NCI-H446 treated with DMSO at 0.1 percent for 48 hours (cell line): Measurements from ENCODE around the gene NOS1AP.
A peak's percentile ranks its signal among the peaks of the same experiment; 100 is the strongest.

Experiments used
- DNase-seq: peaks from one replicate; lab custom pipeline; 2025; lab: John Stamatoyannopoulos, UW

Gene NOS1AP

DNA sequence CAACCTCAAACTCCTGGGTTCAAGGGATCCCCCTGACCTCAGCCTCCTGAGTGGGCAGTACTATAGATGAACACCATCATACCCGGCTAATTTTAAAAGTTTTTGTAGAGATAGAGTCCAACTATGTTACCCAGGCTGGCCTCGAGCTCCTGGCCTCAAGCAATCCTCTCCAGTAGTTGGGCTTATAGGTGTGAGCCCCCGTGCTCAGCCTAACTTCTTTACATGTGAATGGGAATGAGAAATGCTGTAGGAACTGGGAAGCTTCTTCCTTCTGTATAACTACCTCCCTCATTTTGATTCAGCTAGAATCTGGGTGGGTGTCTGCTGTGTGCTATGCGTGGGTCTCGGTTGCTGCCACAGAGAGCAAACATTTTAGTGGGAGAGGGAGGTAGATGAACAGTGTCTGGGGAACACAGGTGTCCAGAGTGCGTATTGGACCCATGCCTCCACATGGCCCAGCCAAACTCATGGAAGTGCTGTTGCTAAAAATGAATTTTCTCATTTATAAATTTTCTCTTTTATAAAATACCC lies 150.6 kb downstream of the NOS1AP start:
- DNase-seq: no peak

DNA sequence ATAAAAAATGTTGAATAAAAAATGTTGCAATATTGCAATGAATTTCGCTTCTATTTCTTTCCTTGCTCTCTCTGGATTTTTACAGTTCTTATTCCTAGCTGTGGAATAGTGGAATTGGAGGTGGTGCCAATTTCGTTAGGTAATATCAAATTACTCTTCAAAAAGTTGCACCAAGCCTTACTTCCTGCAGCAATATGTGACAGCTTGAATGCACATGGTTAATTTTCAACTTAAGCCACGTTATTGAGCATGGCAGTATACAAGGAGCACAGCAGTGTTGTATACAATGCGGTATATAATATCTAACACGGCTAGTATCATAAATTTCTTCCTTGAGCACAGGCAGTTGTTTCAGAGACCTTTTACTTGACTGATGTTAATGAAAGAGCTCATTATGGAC lies 152.5 kb downstream of the NOS1AP start:
- no peak for DNase-seq

DNA sequence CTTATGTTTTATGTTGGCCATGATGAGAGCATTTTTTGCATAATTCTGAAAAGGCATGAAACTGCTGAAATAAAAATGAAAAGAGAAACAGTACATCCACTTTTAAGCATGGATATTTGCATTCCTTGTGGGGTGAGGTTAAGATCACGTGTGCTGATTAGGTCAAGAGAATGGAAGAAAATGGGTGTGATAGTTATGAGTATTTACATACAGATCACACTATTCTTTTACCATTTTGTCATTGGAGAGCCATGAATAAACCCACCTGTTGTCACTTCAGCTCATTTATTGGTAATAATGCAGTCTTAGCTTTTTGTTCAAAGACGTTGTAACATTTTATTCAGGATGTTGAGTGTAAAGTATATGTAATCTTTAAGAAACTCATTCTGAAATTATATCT lies 153.2 kb downstream of the NOS1AP start:
- no peak for DNase-seq

DNA sequence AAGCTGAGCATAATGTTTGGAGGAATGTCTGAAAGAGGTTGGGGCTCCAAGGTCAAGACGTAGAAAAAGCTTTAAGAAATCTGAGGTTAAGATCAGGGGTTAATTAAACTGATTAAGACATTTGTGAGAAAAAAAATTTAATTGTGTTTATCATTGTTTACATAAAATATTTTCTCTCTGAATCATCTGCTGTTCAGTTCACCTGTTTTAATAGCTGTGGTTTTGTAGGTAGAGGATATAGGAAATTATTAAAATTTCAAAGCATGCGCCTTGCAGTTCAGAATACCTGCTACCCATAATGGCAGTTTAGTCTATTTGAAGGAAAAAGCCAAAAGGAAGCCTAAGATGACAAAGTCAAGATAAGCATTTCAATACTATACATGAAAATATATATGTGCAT lies 154.0 kb downstream of the NOS1AP start:
- DNase-seq: no peak

DNA sequence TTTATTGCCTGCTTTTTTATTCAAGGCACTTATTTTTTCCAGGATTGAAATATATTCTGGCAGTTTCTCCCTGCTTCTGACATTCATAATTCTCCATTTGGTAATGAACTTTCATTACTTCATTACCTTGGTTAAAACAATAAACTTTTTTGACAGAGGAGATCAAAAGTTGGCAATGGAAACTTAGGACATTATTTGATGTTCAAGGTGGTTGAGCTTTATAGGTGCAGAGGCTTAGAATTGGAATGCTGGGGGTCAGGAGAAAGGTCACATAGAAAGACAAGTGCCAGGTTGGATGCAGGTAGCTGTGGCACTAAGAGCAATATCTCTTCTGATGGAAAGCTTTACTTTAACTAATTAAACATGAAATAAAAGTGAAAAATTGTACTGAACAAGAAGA lies 154.8 kb downstream of the NOS1AP start:
- DNase-seq: no peak

DNA sequence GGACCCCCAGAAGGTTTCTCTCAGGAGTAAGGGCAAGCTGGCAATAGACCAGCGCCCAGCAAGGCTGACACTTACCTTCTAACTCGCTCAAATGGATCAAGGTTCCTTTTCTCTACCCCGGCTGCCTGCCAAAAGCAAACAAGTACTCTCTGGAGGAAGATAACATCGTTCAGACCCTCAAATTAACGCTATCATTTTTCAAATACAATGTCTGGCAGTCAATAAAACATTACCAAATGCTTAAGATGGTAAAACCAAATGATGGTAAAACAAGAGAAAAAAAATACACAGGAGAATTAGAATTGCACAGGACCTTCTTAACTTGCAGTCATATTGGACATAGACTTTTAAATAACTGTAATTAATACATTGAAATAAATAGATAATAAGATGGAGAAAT lies 159.1 kb downstream of the NOS1AP start:
- no peak for DNase-seq

DNA sequence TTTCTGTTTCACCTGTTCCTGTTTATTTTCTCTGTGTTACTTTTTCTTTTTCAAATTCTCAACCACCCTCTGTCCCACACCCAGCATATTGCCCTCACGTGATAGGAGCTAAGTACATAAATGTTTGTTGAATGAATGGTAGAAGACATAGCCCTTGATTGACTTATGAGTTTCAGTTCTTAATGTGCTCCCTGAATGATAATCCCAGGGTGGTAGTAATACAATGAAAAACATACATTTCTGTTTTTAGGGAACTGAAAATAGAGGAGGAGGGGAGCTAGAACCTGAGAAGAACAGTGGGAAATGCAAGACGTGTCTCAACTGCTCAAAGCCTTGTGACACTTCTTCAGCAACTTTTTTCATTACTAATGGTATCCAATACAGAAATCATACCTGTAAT lies 160.1 kb downstream of the NOS1AP start:
- no peak for DNase-seq

DNA sequence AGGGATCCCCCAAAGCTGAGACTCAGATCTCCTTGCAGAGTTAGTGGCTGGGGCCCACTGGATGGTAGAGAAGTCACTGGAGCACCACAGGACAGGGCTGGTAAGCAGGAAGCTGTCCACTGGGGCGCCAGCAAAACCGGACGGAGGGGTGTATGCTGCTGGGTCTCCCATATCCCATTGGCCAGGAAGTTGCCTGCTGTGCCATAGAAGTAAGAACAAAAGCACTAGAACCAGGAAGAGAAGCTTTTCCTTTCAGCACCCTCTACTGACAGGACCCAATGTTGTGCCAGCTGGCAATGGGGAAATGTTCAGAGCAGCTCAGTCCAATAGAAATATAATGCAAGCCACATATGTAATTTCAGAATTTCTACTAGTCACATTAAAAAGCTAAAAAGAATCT lies 160.6 kb downstream of the NOS1AP start:
- peak; percentile 23 for DNase-seq

DNA sequence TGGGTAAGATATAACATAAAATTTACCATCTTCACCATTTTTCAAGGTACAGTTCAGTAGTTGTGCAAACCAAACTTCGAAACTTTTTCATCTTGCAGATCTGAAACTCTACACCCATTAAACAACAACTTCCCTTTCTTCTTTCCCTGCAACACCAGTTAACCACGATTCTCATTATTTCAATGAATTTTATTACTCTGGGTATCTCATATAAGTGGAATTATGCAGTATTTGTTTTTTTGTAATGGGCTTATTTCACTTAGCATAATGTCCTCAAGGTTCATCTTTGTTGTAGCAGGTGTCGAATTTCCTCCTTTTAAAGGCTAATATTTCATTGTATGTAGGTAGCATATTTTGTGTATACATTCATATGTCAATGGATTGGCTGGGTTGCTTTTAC lies 161.0 kb downstream of the NOS1AP start:
- DNase-seq: no peak

DNA sequence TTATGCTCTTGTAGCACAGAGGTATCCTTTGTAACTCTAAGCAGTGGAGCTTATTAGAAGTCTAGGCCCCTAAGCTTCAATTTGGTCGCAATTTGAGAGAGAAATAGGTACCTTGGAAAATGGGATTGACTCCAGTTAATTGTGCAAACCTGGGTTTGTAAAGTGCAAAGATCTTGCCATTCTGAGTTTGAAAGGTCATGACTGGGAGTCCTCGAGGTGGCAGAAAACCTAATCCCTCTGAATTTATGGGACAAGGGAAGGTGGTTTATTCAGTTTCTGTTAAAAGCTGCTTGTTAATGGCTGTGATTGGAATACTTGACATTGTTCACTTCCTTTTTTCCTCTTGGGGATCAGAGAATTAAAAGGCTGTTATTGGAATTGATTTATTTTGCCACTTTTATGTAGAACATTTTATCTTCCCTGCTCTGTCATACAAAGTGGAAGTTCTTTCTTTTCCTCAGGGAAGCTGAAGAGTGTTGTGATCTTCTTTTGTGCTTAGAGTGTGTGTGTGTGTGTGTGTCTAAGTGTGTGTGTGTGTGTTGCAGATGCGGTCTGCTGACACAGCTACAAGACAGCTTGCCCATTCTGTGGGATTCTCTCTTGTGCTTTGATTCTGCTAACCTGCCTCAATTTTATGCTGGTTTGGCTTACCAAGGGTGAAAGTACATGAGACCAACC lies 162.7 kb downstream of the NOS1AP start:
- no peak for DNase-seq

DNA sequence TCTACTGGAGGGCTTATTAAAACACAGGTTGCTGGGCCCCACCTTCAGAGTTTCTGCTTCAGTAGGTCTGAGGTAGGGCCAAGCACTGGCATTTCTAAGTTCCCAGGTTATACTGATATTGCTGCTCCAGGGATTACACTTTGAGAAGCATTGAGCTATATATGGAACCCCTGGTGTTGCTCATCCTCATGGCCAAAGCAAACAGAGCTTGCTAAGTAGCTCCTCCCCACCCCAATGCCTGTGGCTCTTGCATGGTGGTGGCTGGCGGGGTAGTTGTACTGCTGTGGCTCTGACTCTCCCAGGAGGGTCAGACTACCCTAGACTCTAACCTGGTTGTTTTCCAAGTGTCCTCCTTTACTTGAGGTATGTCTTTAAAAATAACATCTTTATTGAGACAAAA lies 163.6 kb downstream of the NOS1AP start:
- DNase-seq: no peak

DNA sequence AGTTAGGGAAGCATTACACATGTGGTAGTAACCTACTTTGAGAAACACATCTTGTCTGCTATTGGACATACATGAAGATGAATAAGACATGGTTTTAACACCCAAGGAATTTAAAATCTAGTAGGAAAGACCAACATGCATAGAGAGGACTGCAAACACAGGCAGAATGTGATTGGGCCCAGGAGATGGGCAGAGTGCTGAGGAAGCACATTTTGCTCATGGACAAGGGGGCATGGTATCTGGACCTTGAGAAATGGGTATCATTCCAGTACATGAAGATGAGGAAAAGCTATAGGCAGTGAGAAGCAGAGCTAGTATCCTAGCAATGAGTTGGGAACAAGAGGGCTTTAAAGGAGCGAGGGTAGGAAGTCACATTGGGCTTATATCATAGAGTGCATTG lies 164.4 kb downstream of the NOS1AP start:
- no peak for DNase-seq

DNA sequence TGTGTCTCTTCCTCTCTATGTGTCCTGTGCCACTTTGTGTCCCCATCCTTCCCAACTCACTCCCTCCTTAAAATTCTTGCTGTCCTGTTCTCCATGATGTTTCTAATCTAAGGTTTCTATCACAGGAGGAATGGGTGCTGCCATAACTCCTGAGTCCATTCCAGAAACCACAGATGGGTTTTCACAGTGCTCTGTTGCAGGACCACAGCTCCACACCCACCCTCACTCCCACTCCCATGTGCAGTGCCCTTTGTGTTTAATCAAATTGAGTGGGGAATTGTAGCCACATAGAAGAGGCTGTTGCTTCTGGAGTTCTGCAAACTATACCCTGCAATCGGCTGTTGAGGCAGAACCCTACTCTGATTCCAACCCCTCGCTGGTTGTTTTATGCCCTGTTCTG lies 165.1 kb downstream of the NOS1AP start:
- DNase-seq: no peak

DNA sequence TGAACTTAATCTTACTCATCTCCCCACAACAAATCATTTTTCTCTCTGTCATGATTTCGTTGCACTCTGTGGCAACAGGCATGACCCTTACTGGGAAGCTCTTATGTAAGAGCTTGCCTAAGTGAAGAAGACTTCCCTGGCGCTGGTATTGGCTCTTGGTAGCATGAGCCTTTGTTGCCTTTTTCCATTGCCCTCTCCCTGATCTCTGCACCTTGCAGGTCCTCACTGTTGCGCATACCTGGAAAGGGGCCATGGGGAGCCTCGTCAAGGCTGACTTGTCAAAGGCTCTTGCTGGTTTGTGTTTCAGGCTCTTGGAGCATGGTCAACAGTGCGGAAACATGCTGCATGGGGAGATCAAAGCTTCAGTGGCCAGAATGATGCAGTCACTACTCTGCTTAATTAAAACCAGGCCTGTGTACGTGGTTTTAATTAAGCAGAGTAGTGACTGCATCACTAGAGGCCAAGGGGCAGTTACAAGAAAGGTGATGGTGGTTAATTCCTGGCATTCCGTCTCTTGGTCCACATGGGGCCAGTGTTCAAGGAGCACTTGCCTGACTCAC lies 165.8 kb downstream of the NOS1AP start:
- DNase-seq: no peak

DNA sequence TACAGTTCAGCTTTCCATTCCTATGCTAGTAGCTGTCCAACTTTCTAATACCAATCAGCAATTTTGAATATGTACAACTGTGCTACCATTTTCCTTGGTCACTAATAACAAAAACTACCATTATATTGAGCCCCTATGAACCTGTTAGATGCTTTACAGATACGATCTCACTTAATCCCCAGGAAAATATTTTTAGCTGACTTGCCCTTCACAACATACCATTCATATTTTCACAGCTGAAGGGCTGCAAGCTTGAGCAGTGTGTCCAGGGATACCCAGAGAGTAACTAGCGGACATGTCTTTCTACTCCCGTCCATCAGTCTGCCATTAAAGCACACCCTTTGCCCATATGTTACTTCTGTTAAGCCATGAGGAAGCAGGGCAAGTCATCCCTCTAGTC lies 166.7 kb downstream of the NOS1AP start:
- DNase-seq: no peak

DNA sequence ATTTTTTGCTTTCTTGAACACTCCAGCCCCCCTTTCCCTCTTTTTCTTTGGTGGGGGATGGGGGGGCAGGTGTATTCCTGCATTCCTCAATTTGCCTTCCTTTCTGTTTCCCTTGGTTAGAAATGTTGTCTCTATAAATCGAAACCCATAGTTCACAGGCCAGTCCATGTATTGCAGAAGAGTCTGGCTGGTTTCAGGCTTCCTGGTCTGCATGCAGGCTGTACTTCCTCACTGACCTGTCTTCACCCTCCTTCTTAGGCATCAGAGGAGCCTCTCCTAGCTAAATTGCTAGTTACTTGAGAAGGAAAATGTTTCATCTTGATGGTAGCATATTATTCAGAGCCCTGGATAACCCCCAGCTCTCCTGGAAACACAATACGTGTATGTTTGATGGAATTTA lies 167.1 kb downstream of the NOS1AP start:
- no peak for DNase-seq

DNA sequence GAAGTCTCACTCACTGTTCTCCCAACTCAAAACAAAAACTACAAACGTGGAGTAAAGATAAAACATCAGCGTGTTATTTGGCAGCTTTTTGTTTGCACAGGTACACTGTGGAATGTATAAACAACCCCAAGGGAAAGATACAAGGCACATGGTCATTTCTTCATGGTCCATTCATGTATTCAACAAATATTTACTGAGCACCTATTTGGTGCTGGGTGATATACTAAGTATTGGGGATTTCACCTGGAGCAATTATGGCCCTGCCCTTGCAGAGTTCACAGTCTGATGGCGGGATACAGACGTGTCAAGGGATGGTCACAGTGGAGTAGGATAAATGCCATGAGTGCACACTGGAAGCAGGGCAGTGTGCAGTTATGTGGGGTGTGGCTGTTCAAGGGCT lies 171.1 kb downstream of the NOS1AP start:
- DNase-seq: no peak

DNA sequence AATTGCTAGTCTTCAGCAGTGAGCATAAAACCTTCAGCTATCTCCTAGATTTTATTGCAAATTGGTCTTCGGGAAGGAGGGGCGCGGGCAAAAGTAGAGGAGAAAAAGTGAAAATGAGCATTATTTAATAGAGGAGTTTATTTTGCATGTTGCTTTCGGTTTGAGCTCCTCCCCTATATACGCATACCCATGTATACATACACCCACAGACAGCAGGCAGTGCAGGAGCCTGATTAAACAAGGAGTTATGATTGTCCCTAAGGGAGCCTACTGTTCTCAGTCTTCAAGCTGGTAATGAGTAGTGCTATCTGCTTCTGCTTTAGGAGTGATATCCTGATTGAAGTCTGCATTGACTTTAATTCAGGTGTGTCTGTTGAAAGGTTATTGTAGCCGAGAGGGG lies 173.3 kb downstream of the NOS1AP start:
- no peak for DNase-seq

DNA sequence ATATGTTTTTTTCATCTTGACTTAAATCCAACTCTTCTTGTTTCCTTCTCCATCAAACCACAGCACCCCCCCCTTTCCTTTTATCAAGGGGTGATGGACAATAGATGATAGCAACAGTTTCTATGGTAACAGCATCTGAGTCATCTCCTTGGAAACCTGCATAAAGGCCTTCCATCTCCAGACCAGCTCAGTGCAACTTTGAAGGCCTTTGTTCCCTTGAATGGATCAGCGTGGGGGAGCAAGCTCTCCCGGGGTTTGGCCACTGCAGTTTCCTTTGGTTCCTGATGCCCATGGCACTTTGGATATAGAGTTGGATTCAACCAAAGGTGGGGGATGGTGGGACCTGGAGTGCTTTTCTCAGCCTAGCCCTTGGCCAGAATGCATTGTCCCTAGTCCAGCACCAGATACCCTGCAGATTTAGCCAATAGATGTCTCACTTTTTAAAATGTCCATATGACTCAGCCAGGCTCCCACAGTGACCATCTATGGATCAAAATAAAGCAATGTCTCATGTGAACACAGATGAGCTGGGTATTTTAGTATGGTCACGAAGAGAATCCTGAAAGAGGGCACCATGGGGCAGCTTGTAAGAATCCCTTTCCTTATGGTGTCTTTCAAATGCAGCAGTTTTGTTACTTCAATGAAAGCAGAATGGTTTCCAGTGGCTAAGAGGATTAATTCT lies 179.5 kb downstream of the NOS1AP start:
- DNase-seq: no peak

DNA sequence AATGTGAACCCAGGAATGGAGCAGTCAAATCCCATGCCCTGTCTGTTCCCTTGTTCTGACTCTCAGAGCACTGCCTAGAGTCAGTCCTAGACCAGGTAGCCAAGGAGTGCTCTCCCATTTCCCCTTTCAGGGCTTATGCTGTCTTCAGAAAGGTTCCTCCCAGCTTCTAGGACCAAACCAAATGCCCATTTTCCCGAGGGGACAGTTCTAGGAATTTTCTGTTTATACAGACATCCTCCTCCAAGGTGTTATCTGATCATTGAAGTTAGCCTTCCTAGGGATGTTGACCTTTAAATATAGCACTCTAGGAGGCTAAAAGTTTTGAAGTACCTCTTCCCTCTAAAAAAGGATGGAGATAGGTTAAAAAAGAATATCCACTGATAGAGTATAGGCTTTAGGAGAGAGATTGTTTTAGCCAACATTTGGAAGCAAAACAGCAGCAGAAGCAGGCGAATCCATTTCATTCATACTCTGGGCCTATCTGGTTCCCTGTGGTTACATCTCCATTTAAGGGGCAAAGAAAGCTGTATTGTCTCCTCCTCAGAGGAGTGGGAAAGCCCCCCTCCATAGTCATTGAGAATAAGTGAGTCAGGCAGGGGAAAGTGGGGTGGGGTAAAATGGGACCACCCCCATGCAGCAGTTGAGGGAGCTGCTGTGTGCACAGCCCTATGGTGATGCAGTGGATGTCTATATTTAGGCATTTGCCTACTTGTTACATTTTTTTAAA lies 180.7 kb downstream of the NOS1AP start:
- DNase-seq: no peak

DNA sequence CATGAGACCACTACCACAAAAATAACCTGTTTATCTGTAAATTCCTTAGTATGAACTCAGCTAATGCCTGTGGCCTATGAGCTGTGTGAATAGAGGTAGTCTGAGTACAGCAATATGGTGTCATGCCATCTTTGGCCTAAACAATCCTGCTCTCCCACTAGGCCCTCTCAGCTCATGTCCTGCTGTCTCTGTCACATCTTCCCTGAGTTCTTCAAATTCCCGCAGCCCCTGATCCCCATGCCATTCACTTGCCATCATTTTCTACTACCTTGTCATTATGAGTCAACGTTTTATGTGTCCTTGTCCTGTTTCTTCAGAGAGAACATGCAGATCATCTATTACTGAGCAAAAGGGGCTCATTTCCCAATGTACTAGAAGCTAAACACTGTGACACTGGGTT lies 181.6 kb downstream of the NOS1AP start:
- DNase-seq: no peak

DNA sequence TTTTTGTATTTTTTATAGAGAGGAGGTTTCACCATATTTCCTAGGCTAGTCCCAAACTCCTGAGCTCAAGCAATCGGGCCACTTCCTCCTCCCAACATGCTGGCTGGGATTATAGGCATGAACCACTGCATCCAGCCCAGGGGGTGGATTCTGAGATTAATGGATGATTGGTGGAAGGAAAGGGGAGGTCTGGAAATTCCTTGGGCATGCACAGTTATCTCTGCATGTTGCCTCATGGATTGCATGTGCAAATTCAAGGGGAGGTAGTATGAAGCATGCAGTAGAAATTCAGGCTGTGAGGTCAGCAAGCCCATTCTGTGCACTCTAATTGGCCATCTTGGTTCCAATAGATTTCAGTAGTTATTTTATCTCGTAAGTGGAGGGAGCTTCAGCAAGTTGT lies 182.7 kb downstream of the NOS1AP start:
- DNase-seq: no peak

DNA sequence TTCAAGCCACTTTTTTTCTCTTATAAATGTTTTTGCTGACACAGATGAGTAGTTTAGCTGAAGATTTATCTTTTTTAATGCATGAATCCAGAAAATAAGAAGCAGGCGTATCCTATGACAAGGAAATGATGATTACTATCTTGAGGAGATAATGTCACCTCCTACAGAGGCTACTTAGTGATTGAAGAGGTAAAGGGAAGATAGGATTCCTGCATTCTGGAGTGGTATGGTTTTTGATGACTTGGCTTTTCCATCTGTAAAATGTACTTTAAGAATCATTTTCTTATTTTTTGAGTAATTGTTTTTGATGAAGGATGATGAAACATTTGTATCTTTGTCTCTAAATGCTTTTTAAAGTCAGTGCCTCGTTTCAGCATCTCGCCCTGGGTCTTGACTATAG lies 184.3 kb downstream of the NOS1AP start:
- DNase-seq: no peak
